ENCODE results near the gene NMUR1.

DNA sequence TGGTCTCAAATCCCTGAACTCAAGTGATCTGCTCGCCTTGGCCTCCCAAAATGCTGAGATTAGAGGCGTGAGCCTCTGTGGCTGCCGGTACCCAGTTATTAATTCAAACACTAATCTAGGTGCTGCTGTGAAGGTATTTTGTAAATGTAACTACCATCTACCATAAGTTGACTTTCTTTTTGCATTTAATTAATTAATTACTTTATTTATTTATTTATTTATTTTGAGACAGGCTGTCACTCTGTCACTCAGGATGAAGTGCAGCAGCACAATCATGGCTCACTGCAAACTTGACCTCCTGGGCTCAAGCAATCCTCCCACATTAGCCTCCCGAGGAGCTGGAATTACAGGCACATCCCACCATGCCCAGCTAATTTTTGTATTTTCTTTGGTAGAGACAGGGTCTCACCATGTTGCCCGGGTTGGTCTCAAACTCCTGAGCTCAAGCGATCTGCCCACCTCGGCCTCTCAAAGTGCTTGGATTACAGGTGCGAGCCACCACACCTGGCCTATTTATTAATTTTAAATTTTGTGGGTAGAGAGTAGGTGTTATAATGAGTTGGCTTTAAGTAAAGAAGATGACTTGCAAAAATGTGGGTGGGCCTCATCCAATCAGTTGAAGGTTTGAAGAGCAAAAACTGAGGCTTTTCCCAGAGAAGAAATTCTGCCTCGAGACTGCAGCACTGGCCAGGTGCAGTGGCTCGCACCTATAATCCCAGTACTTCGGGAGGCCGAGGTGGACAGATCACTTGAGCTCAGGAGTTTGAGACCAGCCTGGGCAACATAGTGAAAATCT, 17.3 kb upstream of the NMUR1 start:
- TF ChIP-seq, protein P1, sequence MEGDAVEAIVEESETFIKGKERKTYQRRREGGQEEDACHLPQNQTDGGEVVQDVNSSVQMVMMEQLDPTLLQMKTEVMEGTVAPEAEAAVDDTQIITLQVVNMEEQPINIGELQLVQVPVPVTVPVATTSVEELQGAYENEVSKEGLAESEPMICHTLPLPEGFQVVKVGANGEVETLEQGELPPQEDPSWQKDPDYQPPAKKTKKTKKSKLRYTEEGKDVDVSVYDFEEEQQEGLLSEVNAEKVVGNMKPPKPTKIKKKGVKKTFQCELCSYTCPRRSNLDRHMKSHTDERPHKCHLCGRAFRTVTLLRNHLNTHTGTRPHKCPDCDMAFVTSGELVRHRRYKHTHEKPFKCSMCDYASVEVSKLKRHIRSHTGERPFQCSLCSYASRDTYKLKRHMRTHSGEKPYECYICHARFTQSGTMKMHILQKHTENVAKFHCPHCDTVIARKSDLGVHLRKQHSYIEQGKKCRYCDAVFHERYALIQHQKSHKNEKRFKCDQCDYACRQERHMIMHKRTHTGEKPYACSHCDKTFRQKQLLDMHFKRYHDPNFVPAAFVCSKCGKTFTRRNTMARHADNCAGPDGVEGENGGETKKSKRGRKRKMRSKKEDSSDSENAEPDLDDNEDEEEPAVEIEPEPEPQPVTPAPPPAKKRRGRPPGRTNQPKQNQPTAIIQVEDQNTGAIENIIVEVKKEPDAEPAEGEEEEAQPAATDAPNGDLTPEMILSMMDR (conservative IDR thresholded peaks at IDR 0.05; ENCODE audit: low read depth in 2 of 2) = no peak
- TF ChIP-seq EZH2phosphoT487 (IDR thresholded peaks at IDR 0.05; ENCODE audit: unreplicated experiment) = no peak
- TF ChIP-seq, protein P2, sequence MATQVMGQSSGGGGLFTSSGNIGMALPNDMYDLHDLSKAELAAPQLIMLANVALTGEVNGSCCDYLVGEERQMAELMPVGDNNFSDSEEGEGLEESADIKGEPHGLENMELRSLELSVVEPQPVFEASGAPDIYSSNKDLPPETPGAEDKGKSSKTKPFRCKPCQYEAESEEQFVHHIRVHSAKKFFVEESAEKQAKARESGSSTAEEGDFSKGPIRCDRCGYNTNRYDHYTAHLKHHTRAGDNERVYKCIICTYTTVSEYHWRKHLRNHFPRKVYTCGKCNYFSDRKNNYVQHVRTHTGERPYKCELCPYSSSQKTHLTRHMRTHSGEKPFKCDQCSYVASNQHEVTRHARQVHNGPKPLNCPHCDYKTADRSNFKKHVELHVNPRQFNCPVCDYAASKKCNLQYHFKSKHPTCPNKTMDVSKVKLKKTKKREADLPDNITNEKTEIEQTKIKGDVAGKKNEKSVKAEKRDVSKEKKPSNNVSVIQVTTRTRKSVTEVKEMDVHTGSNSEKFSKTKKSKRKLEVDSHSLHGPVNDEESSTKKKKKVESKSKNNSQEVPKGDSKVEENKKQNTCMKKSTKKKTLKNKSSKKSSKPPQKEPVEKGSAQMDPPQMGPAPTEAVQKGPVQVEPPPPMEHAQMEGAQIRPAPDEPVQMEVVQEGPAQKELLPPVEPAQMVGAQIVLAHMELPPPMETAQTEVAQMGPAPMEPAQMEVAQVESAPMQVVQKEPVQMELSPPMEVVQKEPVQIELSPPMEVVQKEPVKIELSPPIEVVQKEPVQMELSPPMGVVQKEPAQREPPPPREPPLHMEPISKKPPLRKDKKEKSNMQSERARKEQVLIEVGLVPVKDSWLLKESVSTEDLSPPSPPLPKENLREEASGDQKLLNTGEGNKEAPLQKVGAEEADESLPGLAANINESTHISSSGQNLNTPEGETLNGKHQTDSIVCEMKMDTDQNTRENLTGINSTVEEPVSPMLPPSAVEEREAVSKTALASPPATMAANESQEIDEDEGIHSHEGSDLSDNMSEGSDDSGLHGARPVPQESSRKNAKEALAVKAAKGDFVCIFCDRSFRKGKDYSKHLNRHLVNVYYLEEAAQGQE (IDR thresholded peaks at IDR 0.05; ENCODE audit: unreplicated experiment) = no peak
